NCI-H146 treated with DMSO at 0.1 percent for 48 hours (cell line): ENCODE results near the gene TCIRG1.
"Not testable (repeated sequence)": the region's sequence is repeated elsewhere in the genome, so short reads cannot be mapped to it uniquely, and the experiment has no call there.

Experiments used
- DNase-seq: peaks from one replicate; lab custom pipeline; 2025; ENCODE audit not compliant: unreplicated experiment; lab: John Stamatoyannopoulos, UW

The TCIRG1 gene, protein sequence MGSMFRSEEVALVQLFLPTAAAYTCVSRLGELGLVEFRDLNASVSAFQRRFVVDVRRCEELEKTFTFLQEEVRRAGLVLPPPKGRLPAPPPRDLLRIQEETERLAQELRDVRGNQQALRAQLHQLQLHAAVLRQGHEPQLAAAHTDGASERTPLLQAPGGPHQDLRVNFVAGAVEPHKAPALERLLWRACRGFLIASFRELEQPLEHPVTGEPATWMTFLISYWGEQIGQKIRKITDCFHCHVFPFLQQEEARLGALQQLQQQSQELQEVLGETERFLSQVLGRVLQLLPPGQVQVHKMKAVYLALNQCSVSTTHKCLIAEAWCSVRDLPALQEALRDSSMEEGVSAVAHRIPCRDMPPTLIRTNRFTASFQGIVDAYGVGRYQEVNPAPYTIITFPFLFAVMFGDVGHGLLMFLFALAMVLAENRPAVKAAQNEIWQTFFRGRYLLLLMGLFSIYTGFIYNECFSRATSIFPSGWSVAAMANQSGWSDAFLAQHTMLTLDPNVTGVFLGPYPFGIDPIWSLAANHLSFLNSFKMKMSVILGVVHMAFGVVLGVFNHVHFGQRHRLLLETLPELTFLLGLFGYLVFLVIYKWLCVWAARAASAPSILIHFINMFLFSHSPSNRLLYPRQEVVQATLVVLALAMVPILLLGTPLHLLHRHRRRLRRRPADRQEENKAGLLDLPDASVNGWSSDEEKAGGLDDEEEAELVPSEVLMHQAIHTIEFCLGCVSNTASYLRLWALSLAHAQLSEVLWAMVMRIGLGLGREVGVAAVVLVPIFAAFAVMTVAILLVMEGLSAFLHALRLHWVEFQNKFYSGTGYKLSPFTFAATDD

DNA sequence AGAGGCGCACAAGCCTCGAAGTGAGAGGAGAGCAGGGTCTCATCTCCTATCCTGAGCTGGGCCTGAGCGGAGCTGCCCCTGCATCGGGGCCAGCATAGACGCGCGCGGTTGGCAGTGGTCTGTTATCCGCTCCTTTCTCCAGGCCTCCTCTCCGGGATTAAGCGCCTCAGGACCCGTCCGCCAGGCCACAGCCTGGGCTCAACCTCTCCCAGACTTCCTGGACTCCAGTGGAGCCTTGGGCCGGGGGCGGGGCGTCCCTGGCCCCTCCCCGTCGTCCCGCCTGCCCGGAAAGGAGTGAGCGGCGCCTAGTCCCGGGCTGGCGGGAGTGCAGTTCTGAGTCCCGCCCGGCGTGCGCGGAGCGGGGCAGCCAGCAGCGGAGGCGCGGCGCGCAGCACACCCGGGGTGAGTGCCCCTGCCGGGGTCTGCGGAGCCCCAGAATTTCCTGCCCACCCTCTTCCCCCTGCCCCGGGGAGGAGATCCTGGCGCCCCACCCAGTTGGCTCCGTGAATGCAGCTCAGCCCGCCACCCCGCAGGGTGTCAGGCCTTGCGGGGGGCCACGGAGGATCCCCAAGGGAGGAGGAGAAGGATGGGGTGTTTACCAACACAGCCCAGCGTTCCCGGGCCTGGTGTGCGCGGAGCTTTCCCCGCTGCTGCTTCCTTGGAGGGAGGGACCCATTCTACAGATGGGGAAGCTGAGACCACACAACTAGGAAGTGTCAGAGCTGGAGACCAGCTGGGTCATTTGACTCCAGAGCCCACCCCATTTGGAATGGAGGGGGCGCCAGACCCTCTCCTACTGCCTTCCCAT is at the start of gene TCIRG1:
TSS of gene TCIRG1 (plus strand) at position 308 of the 808 bp plus-strand sequence. CDS start 2,247 bp downstream, outside the sequence.
- no peak for DNase-seq

DNA sequence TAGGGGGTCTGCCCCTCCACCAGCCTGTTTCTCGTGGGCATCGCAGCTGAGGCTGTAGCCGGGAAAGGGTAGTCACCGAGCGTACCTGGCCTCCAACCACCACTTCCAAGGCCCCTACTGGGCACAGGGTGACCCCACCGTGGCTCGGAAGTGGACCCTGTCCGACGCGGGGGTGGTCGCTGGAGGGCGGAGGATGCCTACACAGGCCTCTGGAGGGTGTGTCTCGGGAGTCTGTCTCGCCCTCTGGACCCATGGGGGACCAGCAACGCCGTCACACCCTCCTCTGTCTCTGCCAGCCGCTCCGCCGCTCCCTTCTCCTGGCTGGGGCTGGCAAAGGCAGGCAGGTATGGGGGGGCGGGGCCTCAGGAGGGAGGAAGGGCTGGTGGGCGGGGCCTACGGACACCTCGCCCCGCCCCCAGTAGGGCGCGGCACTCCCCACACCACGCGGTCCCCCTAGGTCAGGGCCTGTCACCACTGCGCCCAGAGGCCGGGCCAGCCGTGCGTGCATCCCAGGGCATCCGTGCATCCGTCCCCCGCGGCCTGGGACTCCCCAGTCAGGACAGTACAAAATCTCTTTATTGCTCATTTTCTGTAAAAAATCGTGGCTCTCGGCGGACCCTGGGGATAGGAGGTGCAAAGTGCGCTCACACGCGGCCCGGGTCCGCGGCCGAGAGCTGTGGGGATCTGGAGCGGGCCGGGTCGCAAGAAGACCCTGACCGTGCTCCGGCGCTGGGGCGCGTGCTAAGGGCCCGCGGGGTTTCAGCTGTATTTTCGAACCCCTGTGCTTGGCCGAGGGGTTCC is 48.1 kb upstream of the TCIRG1 start:
- DNase-seq, result not testable (repeated sequence)

DNA sequence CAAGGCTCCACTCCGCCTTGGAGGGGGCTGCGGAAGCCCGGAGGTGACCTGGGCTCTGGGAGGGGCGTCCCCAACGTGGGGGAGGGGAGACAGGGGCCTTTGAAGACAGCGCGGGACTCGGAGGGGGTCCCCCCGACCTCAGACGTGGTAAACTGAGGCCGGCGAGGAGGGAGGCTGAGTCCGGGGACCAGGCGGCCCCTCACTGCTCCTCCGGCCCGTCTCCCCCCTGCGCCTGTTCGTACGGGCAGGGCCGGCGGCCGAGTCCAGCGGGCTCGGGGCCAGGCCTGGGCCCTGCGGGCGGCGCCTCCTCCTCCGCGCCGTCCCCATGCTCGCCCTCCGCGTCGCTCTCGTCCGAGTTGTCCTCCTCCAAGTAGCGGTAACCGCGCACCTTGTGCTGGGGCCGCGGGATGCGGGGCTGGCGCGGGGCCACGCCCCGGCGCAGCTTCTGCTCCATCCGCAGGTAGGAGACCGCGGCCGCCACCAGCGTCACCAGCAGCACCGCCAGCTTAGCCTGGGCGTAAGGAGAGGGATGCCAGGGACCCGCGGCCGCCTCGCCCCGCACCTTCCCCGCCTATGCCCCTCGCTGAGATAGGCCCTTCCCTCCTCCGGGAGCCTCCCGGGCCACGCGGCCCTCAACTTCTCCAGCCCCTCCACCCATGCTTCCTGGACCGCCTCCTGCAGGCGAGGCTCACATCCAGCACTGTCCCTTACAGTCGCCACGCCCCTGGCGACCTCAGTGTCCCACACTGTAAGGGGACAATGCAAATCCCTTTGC is 47.3 kb upstream of the TCIRG1 start:
- DNase-seq, result not testable (repeated sequence)

DNA sequence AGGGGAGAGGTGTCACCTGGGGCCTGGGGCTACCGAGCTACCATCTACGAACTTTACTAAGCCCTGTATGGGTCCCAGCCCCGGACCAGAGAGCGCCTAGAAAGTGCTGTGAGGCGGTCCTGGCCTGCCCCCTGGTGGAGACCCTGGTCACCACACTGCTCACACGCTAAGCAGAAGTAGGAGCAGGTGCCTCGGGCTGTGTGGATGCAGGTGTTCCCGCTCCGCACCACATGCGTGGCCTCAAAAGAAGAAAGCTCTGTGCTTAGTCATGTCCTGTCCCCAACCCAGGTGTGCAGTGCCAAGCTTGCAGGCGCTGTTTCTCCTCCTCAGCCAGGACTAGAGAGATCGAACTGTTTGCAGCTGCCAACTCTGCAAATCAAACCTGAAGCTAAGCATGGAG is 45.0 kb upstream of the TCIRG1 start:
- not testable (repeated sequence) for DNase-seq

DNA sequence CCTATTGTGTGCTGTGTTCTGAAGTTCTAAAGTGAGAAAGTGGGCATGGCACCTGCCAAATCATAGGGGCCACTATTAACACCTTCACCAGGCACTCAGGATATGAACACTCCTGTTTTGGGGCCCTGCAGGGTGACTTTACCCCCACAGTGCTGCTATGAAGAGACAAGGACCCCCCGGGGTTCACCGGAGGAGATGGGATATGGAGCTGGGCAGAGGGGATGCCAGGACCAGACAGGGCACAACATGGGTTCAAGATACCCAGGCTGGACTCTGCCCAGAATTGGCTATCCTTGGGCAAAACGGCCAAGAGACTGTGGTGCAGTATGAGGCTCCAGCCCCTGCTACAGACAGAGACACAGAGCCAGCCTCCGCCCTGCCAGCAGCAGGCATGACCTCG is 44.4 kb upstream of the TCIRG1 start:
- not testable (repeated sequence) for DNase-seq

DNA sequence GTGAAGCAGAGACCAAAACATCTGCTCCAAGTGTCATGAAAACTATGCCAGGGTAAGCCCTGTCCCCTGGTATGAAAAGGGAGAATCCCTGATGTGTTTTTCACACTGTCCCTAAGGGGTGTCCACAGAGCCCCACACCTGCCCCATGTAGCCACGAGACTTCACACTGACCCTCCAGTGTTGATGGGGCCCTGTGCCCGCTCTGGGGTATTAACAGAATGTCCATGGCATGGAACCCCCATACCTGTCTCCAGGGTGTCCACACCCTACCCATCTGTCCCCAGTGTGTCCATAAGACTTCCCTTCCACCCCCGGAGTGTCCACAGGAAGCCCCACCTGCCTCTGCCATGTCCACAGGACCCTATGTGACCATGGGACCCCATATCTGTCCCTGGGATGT is 43.7 kb upstream of the TCIRG1 start:
- not testable (repeated sequence) for DNase-seq

DNA sequence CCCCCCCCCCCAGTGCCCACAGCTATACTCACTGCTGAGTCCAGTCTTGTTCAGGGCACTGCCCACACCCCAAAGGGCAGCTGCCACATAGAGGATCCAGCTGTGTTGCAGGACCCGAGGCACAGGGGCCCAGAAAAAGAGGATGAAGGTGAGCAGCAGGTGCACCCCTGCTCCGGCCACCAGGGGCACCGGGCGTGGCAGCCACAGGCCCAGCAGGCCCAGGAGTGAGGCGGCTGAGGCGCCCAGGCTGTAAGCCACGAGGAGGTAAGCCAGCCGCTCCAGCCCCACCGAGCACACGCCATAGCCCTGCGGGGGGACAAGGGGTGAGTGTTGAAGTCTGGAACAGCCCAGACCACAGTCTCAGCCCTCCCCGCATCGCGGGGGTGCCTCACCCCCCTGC is 43.2 kb upstream of the TCIRG1 start:
- DNase-seq, result not testable (repeated sequence)

DNA sequence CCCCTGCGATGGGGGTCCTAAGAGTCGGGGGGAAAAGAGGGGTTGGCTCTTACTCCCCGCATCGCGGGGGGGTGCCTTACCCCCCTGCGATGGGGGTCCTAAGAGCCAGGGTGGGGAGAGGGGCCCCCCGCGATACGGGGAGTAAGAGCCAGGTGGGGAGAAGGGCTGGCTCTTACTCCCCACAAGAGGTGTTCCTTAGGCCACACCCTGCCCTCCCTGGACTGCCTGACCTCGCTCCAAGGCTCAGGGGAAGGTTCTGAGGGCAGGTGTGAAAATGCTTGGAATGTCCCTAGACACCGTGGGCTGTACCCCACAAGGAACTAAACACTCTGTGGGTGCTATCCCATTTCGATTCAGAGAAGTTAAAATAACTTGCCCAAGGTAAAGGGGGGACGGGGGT is 42.8 kb upstream of the TCIRG1 start:
- DNase-seq, result no peak

DNA sequence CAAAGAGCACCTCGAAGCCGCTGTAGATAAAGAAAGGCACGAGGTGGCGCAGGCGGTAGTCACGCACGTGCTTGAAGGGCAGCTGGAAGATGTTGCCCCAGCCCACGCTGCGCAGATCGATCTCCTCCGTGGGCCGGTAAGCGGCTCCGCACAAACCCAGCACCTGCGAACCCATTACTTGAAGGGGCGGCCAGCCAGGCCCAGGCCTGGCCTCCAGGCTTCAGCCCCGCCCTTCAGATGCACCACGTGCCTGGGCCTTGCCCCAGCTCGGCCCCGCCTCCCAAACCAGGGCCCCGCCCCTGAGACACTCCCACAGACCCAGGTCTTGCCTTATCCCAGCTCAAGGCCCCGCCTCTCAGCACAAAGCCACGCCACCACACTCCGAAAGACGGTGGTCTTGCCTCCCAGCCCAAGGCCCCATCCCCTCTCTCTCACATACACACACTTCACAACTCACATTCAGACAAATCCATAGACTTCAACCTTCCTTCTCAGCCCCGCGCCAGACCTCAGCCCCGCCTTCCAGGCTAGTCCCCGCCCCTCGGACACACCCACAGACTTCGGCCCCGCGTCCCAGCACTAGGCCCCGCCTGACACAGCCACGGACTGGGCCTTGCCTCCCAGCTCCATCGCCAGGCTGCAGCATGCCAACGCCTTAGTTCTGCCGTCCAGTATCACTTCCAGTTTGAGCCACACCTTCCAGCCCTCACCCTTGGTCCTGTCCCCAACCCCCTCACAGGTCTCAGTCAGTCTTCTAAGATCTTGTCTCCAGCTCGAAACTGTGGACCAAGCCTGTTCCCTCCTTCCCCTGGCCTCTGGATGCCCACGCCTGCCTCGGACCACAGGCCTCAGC is 42.0 kb upstream of the TCIRG1 start:
- no peak for DNase-seq

DNA sequence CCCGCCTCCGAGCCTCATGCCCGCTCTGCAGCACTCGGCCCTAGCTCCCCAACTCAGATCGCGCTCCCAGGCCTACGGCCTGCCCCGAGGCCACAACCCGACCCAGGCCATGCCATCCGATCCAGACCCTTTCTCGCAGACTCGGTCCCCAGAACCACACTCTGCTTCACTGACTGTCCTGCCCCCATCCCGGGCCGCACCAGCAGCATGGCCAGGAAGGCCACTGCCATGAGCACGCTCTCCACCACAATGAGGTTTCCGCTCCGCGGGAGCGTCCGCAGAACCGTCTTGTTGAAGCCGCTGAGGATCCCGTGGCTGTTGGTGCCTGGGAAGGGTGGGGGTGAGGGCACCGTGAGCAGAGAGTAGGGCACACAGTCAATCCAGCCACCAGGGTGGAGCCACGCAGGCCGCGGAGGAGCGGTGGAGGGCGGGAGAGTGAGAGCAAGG is 41.3 kb upstream of the TCIRG1 start:
- DNase-seq, result no peak

DNA sequence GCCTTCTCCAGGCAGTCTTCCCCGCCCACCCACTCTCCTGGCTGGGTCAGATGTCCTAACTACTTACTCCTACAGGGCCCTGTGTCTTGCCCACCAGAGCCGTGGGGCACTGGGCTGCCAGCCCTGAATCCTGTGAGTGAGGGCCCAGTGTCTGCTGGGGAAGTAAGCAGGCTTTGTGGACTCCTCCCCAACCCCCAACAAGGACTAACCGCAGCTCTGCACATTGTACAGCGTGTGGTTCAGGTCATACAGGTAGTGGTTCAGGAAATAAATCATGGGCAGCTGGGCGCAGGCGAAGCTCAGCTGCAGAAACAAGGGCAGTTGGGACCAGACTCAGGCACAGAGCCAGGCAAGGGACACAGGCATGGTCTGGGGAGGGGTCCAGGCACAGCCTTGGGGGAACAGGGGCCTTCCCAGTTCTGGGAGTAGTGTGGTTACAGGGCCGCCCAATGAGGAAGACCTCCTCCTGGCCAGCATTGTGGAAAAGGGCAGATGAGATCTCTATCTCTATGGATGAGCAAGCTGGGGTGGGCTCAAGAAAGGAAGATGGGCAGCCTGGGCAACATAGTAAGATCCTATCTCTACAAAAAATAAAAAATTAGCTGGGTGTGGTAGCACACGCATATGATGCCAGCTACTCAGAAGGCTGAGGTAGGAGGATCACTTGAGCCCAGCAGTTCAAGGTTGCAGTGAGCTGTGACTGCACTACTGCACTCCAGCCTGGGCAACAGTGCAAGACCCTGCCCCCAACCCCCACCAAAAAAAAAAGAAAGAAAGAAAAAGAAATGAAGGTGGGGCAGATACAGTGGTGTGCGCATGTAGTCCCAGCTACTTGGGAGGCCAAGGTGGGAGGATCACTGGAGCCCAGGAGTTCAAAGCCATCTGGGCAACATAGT is 40.4 kb upstream of the TCIRG1 start:
- no peak for DNase-seq

DNA sequence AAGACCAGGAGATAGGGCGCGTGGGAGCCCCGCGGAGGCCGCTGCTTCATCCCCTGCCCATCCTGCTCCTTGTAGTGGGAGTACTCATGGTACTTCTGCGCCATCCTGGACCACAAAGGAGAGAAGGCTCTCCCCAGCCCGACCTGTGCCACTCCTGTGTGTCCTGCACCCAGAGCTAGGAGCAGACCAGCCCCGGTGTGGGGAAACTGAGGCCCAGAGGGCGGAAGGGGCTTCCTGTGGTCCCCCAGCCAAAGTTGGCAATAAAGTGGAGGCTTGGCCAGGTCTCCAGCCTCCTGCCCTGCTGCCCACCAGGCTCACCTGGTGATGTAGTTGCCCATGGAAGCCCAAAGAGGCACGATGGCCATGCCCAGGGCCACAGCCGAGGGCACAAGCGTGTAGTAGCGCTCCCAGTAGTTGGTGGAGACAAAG is 39.6 kb upstream of the TCIRG1 start:
- no peak for DNase-seq

DNA sequence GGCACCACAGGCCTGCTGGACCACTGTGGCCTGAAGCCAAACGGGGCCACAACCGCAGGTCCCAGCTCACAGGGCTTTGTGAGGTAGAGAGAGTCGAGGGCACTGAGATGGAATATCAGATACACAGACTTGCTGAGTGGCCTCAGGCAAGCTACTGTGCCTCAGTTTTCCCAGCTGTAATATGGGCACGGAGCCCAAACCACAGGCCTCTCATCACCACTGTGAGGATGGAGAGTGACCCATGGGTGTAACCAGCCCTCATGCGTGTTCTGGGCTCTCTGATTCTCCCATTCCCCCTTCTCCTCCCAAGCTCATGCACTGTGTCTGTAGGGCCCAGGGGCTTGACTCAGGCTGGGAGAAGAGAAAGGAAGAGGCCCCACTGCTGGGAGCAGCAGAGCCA is 39.1 kb upstream of the TCIRG1 start:
- no peak for DNase-seq

DNA sequence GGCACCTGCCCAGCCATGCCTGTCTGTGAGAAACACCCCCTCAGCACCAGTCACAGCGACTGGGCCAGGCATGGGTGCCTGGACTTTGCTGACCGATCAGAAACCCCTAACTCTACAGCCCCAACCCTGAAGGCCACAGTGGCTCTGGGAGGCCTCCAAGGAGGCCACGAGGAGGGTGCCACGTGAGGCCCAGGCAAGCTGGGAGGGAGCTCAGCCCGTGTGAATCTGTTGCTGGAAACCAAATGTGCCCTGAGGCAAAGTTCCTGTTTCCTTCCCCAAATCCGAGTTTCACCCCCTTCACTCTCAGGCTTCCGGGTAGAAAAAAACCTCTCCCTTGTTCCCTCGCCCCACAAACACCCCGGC is 36.3 kb upstream of the TCIRG1 start:
- DNase-seq, result no peak

DNA sequence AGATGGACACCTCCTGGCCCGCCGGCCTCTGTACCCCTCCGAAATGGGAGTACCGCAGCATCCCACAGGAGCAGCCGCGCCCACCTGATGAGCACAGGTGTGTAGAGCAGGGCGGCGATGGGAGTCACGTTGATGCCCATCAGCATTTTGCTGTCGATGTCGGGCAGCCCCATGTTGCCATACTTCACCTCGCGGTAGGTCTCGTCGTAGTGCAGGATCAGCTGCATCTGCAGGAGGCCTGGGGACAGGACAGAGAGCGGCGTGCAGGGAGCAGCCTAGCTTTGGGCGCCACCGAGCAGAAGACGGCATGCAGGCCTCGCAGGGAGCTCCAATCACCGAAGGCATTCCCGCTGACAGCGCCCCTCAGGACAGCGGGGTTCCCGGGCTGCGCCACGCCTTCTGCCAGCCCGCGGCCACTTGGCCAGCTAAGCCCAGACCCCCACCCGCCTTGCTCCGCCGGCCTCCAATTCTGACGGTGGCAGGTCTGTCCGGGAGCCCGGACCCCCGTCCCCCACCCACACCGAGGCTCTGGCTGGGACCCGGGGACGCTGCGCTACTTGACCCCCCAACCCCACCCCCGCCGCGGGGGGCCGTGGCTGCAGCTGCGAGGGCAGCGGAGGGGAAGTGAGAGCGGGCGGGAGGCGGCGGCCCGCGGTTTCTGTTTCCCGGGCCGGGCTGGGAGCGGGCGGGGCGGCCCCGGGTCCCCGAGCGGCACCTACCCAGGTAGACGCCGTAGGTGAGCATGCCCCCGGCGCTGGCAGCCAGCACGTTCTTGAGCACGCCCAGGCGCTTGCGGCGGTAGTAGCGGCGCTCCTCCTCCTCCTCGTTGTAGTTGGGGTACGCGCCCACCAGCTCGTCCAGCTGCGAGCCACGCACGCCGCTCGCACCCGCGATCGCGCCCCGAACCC is 35.6 kb upstream of the TCIRG1 start:
- no peak for DNase-seq

DNA sequence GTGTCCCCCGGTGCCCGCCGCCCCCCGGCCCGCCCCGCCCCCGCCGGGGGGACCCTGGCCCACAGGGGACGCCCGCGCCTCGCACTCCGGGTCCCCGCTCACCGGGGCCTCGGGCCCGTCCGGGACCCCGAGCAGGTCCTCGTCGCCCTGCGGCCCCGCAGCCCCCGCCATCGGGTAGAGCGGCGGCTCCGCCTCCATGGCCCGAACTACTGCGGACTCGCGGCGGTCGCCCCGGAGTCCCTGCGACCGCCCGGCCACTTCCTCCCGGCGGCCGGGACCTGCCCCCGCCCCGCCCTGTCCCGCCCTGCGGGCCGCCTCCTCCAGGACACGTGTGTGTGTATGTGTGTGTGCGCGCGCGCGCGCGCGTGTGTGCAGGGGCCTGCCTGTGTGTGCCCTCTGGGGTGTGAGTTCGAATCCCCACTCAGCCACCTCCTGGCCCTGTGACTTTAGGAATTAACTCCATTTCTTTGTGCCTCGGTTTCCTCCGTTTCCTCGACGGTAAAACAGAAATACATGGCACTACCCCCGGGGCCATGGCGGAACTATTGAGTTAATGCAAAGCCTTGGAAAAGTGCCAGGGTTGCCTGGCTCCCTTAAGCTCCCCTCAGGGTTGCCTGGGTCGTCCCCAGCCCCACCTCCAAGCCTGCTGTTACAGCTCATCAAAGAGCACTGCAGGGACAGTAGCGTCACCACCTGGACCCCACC is 34.8 kb upstream of the TCIRG1 start, which contains the start of gene UNC93B1:
TSS of gene UNC93B1 (minus strand) at position 252 of the 705 bp plus-strand sequence. CDS start at position 198, 54 bp downstream.
- DNase-seq, result peak; percentile 38
